Mesodermal cell (in vitro differentiated cells): Measurements from ENCODE around the gene NOC3L.
A peak's percentile ranks its signal among the peaks of the same experiment; 100 is the strongest.
"Not testable (repeated sequence)": the region's sequence is repeated elsewhere in the genome, so short reads cannot be mapped to it uniquely, and the experiment has no call there.

Source experiments
- H3K27ac ChIP-seq: 2 replicates; pipeline ENCODE4 v1.7.0; 2013; ENCODE audit warnings: mild to moderate bottlenecking, low read depth, low read length, moderate library complexity; ENCODE audit not compliant: severe bottlenecking
- H3K36me3 ChIP-seq: 2 replicates; pipeline ENCODE4 v1.7.1; 2013; ENCODE audit warnings: mild to moderate bottlenecking, low read length, moderate library complexity; ENCODE audit not compliant: control insufficient read depth, insufficient read depth
- H3K4me1 ChIP-seq: one replicate; pipeline ENCODE4 v1.7.1; 2013; ENCODE audit warnings: mild to moderate bottlenecking, low read length; ENCODE audit not compliant: insufficient read depth, control insufficient read depth, poor library complexity, severe bottlenecking
- H3K4me3 ChIP-seq: 2 replicates; pipeline ENCODE4 v1.7.0; 2013; ENCODE audit warnings: low read length, control low read depth, mild to moderate bottlenecking; ENCODE audit not compliant: insufficient read depth, poor library complexity, severe bottlenecking; ENCODE audit errors: extremely low read depth
- H3K9me3 ChIP-seq: 2 replicates; pipeline ENCODE4 v1.7.1; 2013; ENCODE audit warnings: mild to moderate bottlenecking, low read length, moderate library complexity; ENCODE audit not compliant: control insufficient read depth
- whole genome bisulfite sequencing, 2 experiments: methylation state at CpG; one replicate each; pipeline ENCODE4 v1.1.5; 2013; ENCODE audit warnings: missing lambda C conversion rate in 2 of 2; ENCODE audit not compliant: insufficient coverage in 2 of 2; 5-methylcytosine and 5-hydroxymethylcytosine counted together

NOC3L gene

DNA sequence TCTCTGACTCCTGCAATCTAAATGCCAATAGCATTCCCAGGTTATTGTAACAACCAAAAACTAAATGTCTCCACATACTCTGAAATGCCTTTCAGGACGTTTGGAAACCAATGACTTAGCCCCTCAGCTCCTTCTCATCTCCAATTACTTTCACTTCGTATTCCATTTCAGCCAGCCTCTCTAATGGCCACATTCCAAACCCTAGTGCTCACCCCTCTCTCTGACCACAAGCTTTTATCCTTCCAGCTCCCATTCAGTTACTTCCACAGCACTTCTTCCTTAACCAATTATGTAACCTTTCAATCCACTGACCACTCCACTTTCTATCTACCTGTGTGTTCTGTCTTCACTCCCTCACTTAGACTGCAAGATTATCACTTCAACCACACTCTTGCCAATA, 4.3 kb downstream of the NOC3L start:
- Histone ChIP-seq H3K4me1 (peaks cover 19% of the 10 kb centered on the region), H3K4me3 (no peak overlapping the region), H3K36me3 (peaks cover 58% of the 10 kb centered on the region), H3K27ac (peak overlapping the region; percentile 71), H3K9me3 (no peaks in the 10 kb centered on the region)
- 33 to 52% methylated on average over 2 of the region's 2 CpGs for WGBS, 2 experiments

DNA sequence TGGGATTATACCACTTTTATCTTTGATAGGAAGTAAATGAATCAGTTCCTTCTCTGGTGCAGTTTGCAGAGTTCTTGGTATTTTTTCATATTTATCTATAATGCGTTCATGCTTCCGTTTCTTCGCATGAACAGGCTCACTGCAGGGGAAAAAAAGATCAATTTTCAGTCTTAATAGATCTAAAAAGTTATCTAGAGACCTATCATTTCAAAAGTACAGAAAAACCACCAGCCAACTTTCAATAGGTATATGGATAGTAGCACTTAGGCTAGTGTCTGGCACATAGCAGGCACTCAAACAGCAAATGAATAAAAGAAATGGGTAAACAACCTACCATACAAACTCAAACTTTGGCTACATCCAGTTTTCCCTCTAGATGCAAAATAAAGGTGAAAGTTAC, 5.5 kb downstream of the NOC3L start:
- Histone ChIP-seq H3K27ac (no peak overlapping the region), H3K4me3 (no peak overlapping the region), H3K4me1 (peaks cover 19% of the 10 kb centered on the region), H3K9me3 (no peaks in the 10 kb centered on the region), H3K36me3 (peaks cover 71% of the 10 kb centered on the region)
- WGBS, 2 experiments, result no CpG with 5 or more reads among the region's 3 CpGs

DNA sequence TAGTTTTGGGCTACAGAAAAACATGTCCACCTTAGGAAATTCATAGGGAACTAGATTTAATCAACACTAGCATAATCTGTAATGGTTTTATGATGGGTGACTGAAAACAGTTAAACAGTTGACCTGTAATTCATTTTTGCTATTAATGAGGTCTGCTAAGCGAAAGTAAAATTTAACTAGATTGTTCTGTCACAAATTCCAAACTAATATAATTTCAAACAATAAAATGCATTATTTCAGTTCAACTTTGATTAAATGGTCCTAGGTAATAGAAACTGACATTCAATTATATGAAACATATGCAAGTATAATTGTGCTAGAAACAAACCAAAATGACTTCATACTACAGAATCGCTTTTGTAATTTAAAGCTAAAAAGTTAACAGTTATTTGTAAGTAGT, 6.9 kb downstream of the NOC3L start:
- no CpG with 5 or more reads among the region's 2 CpGs for WGBS, 2 experiments

DNA sequence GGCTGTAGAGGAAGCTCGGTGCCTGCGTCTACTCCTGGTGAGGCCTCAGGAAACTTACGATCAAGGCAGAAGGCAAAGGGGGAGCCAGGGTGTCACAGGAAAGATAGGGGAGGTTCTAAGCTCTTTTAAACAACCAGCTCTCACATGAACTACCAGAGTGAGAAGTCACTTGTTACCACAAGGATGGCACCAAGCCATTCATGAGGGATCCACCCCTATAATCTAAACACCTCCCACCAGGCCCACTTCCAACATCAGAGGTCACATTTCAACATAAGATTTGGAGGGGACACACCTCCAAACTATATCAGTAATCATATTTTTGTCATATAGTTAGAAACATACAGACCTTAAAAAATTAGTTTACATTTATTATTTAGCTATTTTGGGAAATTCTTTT, 9.4 kb downstream of the NOC3L start:
- Histone ChIP-seq H3K27ac (no peak overlapping the region), H3K36me3 (peaks cover 64% of the 10 kb centered on the region), H3K4me3 (no peak overlapping the region)

More for the DNA sequence above, 6.9 kb downstream of the NOC3L start:
- H3K4me1 ChIP-seq, result peaks cover 13% of the 10 kb centered on the region
- no peaks in the 10 kb centered on the region for H3K9me3 ChIP-seq
- H3K36me3 ChIP-seq, result peaks cover 77% of the 10 kb centered on the region
- H3K27ac ChIP-seq, result no peak overlapping the region
- H3K4me3 ChIP-seq, result no peak overlapping the region

DNA sequence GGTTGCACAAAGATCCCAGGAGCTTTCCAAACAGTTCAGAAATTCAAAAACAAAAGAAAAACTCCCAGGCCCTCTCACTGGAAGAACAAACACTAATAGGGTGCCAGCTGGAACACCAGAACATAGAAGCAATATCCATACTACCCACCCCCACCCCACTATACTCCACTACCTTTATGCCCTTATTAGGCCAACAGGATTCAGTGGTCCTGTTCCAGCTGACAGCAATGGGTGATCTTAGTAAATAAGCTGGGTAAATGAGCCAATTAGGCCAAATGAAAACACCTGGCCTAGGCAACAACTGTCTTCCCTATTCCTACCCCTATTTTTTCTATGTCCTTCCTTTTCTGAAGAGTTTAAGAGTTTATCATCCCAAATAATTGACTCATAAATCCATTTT, 11.7 kb downstream of the NOC3L start:
- Histone ChIP-seq H3K9me3 (no peaks in the 10 kb centered on the region), H3K4me1 (peaks cover 3% of the 10 kb centered on the region), H3K4me3 (no peak overlapping the region), H3K36me3 (peaks cover 57% of the 10 kb centered on the region), H3K27ac (no peak overlapping the region)

More for the DNA sequence above, 9.4 kb downstream of the NOC3L start:
- Histone ChIP-seq H3K9me3 (no peaks in the 10 kb centered on the region), H3K4me1 (peaks cover 9% of the 10 kb centered on the region)
- WGBS, 2 experiments, result 95% methylated on average over 2 of the region's 3 CpGs; no CpG with 5 or more reads in 1 of the 2 experiments

DNA sequence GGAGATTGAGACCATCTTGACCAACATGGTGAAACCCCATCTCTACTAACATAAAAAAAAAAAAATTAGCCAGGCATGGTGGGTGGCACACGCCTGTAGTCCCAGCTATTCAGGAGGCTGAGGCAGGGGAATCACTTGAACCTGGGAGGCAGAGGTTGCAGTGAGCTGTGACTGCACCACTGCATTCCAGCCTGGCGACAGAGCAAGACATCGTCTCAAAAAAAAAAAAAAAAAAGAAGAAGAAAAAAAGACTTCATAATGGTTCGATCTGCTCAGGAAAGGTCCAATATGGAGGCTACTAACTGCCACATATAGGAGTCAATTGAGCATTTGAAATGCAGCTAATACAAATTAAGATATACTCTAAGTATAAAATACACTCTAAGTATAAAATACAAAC, 12.2 kb downstream of the NOC3L start:
- not testable (repeated sequence) for H3K9me3 ChIP-seq, H3K4me3 ChIP-seq, H3K4me1 ChIP-seq, H3K27ac ChIP-seq
- peaks cover 60% of the 10 kb centered on the region for H3K36me3 ChIP-seq
- 94% methylated on average over 3 of the region's 4 CpGs; no CpG with 5 or more reads in 1 of the 2 experiments for WGBS, 2 experiments

DNA sequence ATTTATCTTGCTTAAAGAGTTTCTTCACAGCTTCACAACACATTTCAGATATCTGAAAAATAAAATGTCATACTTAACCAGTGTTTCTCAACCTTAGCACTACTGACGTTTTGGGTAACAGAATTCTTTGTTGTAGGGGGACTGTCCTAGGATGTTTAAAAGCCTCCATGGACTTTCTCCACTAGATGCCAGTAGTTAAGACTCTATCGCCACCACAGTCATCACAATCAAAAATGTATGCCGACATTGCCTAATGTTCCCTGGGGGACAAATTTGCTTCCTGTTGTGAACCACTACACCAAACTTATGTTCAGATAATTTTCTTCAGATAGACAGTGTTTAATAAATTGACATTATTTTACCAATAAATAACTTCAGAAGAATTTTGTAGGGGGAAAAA, 13.4 kb downstream of the NOC3L start:
- H3K4me1 ChIP-seq, result peaks cover 3% of the 10 kb centered on the region
- H3K27ac ChIP-seq, result no peak overlapping the region
- no peak overlapping the region for H3K4me3 ChIP-seq
- no peaks in the 10 kb centered on the region for H3K9me3 ChIP-seq
- WGBS, 2 experiments, result 100% methylated on average over 2 of the region's 3 CpGs; no CpG with 5 or more reads in 1 of the 2 experiments
- peaks cover 62% of the 10 kb centered on the region for H3K36me3 ChIP-seq

DNA sequence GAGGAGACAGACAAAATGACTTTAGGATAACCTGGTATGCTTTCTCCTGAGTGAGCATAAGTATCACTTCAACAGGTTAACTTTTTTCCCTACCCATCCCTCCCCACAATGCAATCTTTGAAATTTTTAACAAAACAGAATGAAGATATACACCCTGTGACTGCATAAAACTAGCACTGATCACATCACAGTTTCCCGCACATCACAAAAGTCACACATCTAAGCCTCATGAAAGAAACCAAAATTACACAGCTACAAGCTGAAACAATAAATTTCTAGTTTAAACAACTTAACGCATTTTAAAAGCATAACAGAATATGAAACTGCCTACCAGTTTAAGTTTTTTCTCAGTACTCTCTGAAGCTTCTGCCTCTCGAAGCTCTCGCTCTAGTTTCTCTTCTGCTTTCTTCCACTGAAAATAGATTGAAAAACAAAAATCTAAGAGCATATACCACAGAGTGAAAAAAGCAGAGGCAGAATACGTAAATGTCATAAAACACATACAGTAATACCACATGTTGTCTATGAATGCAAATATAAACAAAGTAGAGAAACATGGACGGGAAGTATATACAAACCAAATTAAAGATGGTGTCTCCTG, 18.1 kb downstream of the NOC3L start:
- no peak overlapping the region for H3K27ac ChIP-seq
- H3K36me3 ChIP-seq, result peaks cover 53% of the 10 kb centered on the region
- H3K4me3 ChIP-seq, result no peak overlapping the region
- no peaks in the 10 kb centered on the region for H3K9me3 ChIP-seq
- WGBS, 2 experiments, result 100% methylated on average over 2 to 4 of the region's 6 CpGs
- H3K4me1 ChIP-seq, result no peaks in the 10 kb centered on the region

DNA sequence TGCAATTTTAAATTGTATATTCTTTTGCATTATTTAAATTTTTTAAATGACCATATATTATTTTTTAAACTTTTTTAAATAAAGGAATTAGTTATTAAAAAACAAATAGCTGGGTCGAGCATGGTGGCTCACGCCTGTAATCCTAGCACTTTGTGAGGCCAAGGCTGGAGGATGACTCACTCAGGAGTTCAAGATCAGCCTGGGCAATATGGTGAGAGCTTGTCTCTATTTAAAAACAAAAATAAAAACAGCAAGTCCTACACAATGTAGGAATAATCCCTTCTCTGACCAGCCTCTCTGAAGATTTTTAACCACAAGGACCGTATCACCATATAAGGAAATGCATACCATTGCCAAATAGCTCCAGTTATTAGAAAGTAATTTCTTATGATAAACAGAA, 19.6 kb downstream of the NOC3L start:
- 80% methylated on average over 1 of the region's 3 CpGs; no CpG with 5 or more reads in 1 of the 2 experiments for WGBS, 2 experiments
- Histone ChIP-seq H3K36me3 (peaks cover 63% of the 10 kb centered on the region), H3K27ac (no peak overlapping the region), H3K4me1 (no peaks in the 10 kb centered on the region), H3K9me3 (no peaks in the 10 kb centered on the region), H3K4me3 (no peak overlapping the region)

DNA sequence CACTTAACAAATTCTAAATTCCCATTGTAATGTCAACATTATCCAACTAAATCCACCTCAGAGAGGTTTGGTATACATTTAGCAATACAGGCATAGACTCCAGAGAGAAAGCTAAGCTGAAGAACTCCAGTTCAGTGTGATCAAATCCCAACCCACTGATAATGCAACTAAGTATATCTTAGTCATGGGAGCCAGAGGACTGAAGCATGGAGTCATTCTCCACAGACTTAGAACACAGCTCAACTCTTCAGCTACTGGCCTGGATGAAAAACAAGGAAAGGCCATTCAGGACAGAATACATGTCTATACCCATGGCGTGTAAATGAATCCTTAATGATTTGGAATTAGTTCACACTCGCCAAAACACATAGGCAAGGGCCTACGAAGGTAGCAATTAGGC, 27.9 kb downstream of the NOC3L start:
- Histone ChIP-seq H3K4me1 (no peaks in the 10 kb centered on the region), H3K27ac (no peak overlapping the region), H3K9me3 (no peaks in the 10 kb centered on the region), H3K4me3 (no peak overlapping the region), H3K36me3 (peaks cover 85% of the 10 kb centered on the region)
- WGBS, 2 experiments, result 95 to 97% methylated on average over 3 of the region's 3 CpGs

DNA sequence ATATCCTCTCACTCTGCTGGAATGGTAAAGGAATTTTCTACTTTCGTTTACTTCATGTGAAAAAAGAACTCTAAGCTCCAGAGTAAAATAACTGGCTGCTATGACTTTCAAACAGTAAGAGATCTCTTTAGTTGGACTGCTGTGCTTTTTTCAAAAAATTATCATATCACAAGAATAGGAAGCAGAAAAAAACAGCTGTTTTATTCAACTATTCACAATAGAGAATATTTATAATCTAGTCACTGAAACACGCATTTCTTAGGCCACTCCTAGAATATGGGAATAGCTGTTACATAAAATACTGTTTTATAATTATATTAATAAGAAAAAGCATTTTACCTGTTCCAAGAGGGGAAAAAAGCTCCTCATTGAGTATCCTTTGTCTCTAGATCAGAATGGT, 29.7 kb downstream of the NOC3L start:
- WGBS, 2 experiments, result no CpG with 5 or more reads among the region's 2 CpGs
- Histone ChIP-seq H3K9me3 (no peaks in the 10 kb centered on the region), H3K36me3 (peaks cover 78% of the 10 kb centered on the region), H3K4me3 (no peak overlapping the region), H3K4me1 (no peaks in the 10 kb centered on the region), H3K27ac (no peak overlapping the region)
